IPS-20b (cell line): ENCODE results near the gene SESN1.
"Not testable (repeated sequence)": the region's sequence is repeated elsewhere in the genome, so short reads cannot be mapped to it uniquely, and the experiment has no call there.

Experiments used
- H3K27ac ChIP-seq: one replicate; pipeline ENCODE4 v1.5.1; 2013; ENCODE audit warnings: low read length
- H3K27me3 ChIP-seq: 2 replicates; pipeline ENCODE4 v1.6.1; 2013; ENCODE audit warnings: mild to moderate bottlenecking, low read length, inconsistent platforms; ENCODE audit not compliant: insufficient read depth
- H3K36me3 ChIP-seq: 2 replicates; pipeline ENCODE4 v1.6.1; 2013; ENCODE audit warnings: low read depth, mild to moderate bottlenecking, inconsistent platforms, low read length, moderate library complexity; ENCODE audit not compliant: insufficient read depth
- H3K4me1 ChIP-seq: 2 replicates; pipeline ENCODE4 v1.6.1; 2013; ENCODE audit warnings: mild to moderate bottlenecking, control low read depth, inconsistent platforms, low read length, moderate library complexity; ENCODE audit not compliant: insufficient read depth
- H3K4me3 ChIP-seq: 2 replicates; pipeline ENCODE4 v1.5.1; 2013; ENCODE audit warnings: mild to moderate bottlenecking, low read length, inconsistent platforms
- H3K9ac ChIP-seq: 2 replicates; pipeline ENCODE4 v1.6.1; 2013; ENCODE audit warnings: low read depth, mild to moderate bottlenecking, inconsistent platforms, low read length, moderate library complexity
- H3K9me3 ChIP-seq: 2 replicates; pipeline ENCODE4 v1.6.1; 2013; ENCODE audit warnings: mild to moderate bottlenecking, low read depth, low read length, inconsistent platforms; ENCODE audit not compliant: insufficient read depth

SESN1 gene

GRCh38 chr6:108989700-108990099, 104.9 kb downstream of the SESN1 start:
- H3K9me3 ChIP-seq = no peaks in the 10 kb centered on the region
- H3K4me1 ChIP-seq = no peaks in the 10 kb centered on the region
- H3K4me3 ChIP-seq = no peak overlapping the region
- no peak overlapping the region for H3K9ac ChIP-seq
- H3K27me3 ChIP-seq = no peaks in the 10 kb centered on the region
- peaks cover 66% of the 10 kb centered on the region for H3K36me3 ChIP-seq
- no peak overlapping the region for H3K27ac ChIP-seq

- no peaks in the 10 kb centered on the region for H3K9me3 ChIP-seq
- H3K4me1 ChIP-seq = no peaks in the 10 kb centered on the region
- H3K9ac ChIP-seq = no peak overlapping the region
- no peaks in the 10 kb centered on the region for H3K27me3 ChIP-seq
- H3K27ac ChIP-seq = no peak overlapping the region
- no peak overlapping the region for H3K4me3 ChIP-seq
- peaks cover 62% of the 10 kb centered on the region for H3K36me3 ChIP-seq
Measured at GRCh38 chr6:108988765-108989164, 105.9 kb downstream of the SESN1 start.

GRCh38 chr6:108988296-108988695, 106.3 kb downstream of the SESN1 start:
- Histone ChIP-seq H3K9ac (no peak overlapping the region), H3K4me1 (no peaks in the 10 kb centered on the region), H3K27me3 (no peaks in the 10 kb centered on the region), H3K9me3 (no peaks in the 10 kb centered on the region), H3K36me3 (peaks cover 57% of the 10 kb centered on the region), H3K27ac (no peak overlapping the region), H3K4me3 (no peak overlapping the region)

- no peak overlapping the region for H3K27ac ChIP-seq
- H3K27me3 ChIP-seq = no peaks in the 10 kb centered on the region
- H3K4me1 ChIP-seq = no peaks in the 10 kb centered on the region
- H3K9ac ChIP-seq = no peak overlapping the region
- no peaks in the 10 kb centered on the region for H3K9me3 ChIP-seq
- H3K36me3 ChIP-seq = peaks cover 48% of the 10 kb centered on the region
- H3K4me3 ChIP-seq = no peak overlapping the region
Measured at GRCh38 chr6:108987156-108987555, 107.5 kb downstream of the SESN1 start.

GRCh38 chr6:108985301-108985700, 109.3 kb downstream of the SESN1 start:
- Histone ChIP-seq H3K27me3 (no peaks in the 10 kb centered on the region), H3K9ac (no peak overlapping the region), H3K4me3 (no peak overlapping the region), H3K4me1 (no peaks in the 10 kb centered on the region), H3K36me3 (peaks cover 31% of the 10 kb centered on the region), H3K27ac (no peak overlapping the region), H3K9me3 (no peaks in the 10 kb centered on the region)

- Histone ChIP-seq H3K9ac (no peak overlapping the region), H3K27me3 (no peaks in the 10 kb centered on the region), H3K4me3 (no peak overlapping the region), H3K27ac (no peak overlapping the region), H3K4me1 (no peaks in the 10 kb centered on the region), H3K9me3 (no peaks in the 10 kb centered on the region), H3K36me3 (peaks cover 13% of the 10 kb centered on the region)
Measured at GRCh38 chr6:108983151-108983550, 111.5 kb downstream of the SESN1 start.

GRCh38 chr6:108982154-108983113, 112.2 kb downstream of the SESN1 start:
- Histone ChIP-seq H3K27me3 (no peaks in the 10 kb centered on the region), H3K27ac (no peak overlapping the region), H3K9ac (no peak overlapping the region), H3K9me3 (no peaks in the 10 kb centered on the region), H3K36me3 (peaks cover 10% of the 10 kb centered on the region; the same call in 1 of the 2 replicates), H3K4me1 (no peaks in the 10 kb centered on the region), H3K4me3 (no peak overlapping the region)

- H3K4me1 ChIP-seq, H3K9me3 ChIP-seq, H3K27ac ChIP-seq, H3K36me3 ChIP-seq, H3K4me3 ChIP-seq, H3K9ac ChIP-seq, H3K27me3 ChIP-seq: not testable (repeated sequence)
Measured at GRCh38 chr6:108978638-108979037, 116.0 kb downstream of the SESN1 start.

- Histone ChIP-seq H3K4me3 (no peak overlapping the region), H3K27ac (no peak overlapping the region), H3K9me3 (no peaks in the 10 kb centered on the region), H3K36me3 (no peaks in the 10 kb centered on the region), H3K9ac (no peak overlapping the region), H3K4me1 (no peaks in the 10 kb centered on the region), H3K27me3 (no peaks in the 10 kb centered on the region)
Measured at GRCh38 chr6:108974201-108974600, 120.4 kb downstream of the SESN1 start.

- Histone ChIP-seq H3K27ac (no peak overlapping the region), H3K36me3 (no peaks in the 10 kb centered on the region), H3K4me3 (no peak overlapping the region), H3K9me3 (no peaks in the 10 kb centered on the region), H3K4me1 (peaks cover 14% of the 10 kb centered on the region; the same call in 1 of the 2 replicates), H3K9ac (no peak overlapping the region), H3K27me3 (no peaks in the 10 kb centered on the region)
Measured at GRCh38 chr6:108969776-108970175, 124.9 kb downstream of the SESN1 start.

GRCh38 chr6:108968325-108969316, 126.0 kb downstream of the SESN1 start:
- no peaks in the 10 kb centered on the region for H3K36me3 ChIP-seq
- no peak overlapping the region for H3K27ac ChIP-seq
- H3K27me3 ChIP-seq = no peaks in the 10 kb centered on the region
- no peak overlapping the region for H3K4me3 ChIP-seq
- H3K4me1 ChIP-seq = peaks cover 14% of the 10 kb centered on the region; the same call in 1 of the 2 replicates
- no peaks in the 10 kb centered on the region for H3K9me3 ChIP-seq
- no peak overlapping the region for H3K9ac ChIP-seq
